Heart left ventricle (tissue), 13 donors: ENCODE measurements around the gene SSUH2.

Source experiments
- CTCF ChIP-seq, 12 donors: fragments of 200-600 bp; sonication (generic) in 4 of 12; IDR thresholded peaks; one replicate each; pipeline versions ENCODE4 v1.5.0 to v1.8.0; 2018 to 2022; ENCODE audit warnings: antibody characterized with exemption in 12 of 12, mild to moderate bottlenecking in 5 of 12
- POLR2A ChIP-seq, 2 donors: fragments of 450-650 bp; IDR thresholded peaks; one replicate each; pipeline ENCODE4 v1.6.1; 2017; ENCODE audit warnings: antibody characterized with exemption in 2 of 2, mild to moderate bottlenecking in 2 of 2, moderate library complexity in 2 of 2
- donor health status: ischemic (EF 13 %, LVEDD 7.1; RV severe dilation, severe dysfunction).
- donor health status: DM: no; HTN: yes; CAD: no.
- donor health status: DM: no; HTN: no; CAD: no.
- donor health status: ischemic (EF 25% LVEDD 6.9; RV normal size, moderate dysfunction).
- donor health status: ischemic (EF 25% LVEDD 5.7; RV mildly dilated, moderate dysfunction).
- donor health status: ischemic (EF 35%, LVEDD 5.7; RV mildly dilated, moderate dysfunction).
- donor health status: nonischemic (EF 11% LVEDD 7.7; RV severe dilation, severe dysfunction).
- donor health status: DM: yes; HTN: yes; CAD: no.
- donor health status: PGD.
- donor health status: ischemic (EF 29% LVEDD 5.4; RV normal size, mild dysfunction).
- donor health status: nonischemic (EF 23%, LVEDD 6.1; RV moderate dilation, normal function).

- TF ChIP-seq POLR2A (IDR thresholded peaks at IDR 0.05) (no peak), CTCF (IDR thresholded peaks at IDR 0.05) (no peak)
Observed at GRCh38 chr3:8651418-8652323, 7.1 kb upstream of the SSUH2 start.
